Eye (tissue), 1 donor: ENCODE results near the gene AJM1.
"Not testable (repeated sequence)": the region's sequence is repeated elsewhere in the genome, so short reads cannot be mapped to it uniquely, and the experiment has no call there.

Source experiments
- DNase-seq: peaks from one replicate; pipeline ENCODE4 v3.0.0-alpha.2; 2015

AJM1 gene

DNA sequence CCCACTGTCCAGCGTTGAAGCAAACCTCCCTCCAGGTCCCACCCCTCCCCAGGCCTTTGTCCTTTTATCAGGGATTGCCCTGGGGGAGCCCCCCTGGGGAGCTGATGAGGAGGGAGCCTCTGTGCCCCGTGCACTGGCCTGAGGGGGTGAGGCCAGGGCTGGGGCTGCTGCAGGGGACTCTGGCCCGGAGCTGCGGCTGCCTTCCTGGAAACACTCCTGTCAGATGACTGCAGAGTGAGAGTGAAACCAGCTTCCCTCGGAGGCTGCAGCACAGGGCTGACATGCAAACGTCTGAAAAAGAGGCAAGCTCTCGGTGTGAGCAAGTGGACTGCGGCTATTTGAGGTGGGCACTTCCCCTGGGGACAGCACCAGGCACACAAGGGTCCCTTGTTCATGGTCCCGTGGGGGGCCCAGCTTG is 39.4 kb downstream of the AJM1 start:
- no peak for DNase-seq

GRCh38 chr9:136882109-136882946 is 40.0 kb downstream of the AJM1 start:
- DNase-seq = no peak

DNA sequence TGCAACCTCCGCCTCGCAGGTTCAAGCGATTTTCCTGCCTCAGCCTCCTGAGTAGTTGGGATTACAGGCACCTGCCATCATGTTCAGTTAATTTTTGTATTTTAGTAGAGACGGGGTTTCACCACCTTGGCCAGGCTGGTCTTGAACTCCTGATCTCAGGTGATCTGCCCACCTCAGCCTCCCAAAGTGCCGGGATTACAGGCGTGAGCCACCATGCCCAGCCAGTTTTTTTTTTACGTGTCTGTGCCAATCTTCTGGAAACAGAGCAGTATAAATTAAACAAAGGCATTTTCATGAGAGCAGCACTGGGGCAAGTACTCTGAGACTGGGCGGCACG is 40.6 kb downstream of the AJM1 start:
- DNase-seq = not testable (repeated sequence)

- not testable (repeated sequence) for DNase-seq
Measured at GRCh38 chr9:136883670-136884069, 41.4 kb downstream of the AJM1 start.

GRCh38 chr9:136885950-136886578 is 43.8 kb downstream of the AJM1 start, which contains the start of gene TRAF2:
Gene TRAF2 (plus strand): TSS chr9:136886516. CDS start chr9:136898741, 12,225 bp downstream.
- peak; percentile 99 for DNase-seq

DNA sequence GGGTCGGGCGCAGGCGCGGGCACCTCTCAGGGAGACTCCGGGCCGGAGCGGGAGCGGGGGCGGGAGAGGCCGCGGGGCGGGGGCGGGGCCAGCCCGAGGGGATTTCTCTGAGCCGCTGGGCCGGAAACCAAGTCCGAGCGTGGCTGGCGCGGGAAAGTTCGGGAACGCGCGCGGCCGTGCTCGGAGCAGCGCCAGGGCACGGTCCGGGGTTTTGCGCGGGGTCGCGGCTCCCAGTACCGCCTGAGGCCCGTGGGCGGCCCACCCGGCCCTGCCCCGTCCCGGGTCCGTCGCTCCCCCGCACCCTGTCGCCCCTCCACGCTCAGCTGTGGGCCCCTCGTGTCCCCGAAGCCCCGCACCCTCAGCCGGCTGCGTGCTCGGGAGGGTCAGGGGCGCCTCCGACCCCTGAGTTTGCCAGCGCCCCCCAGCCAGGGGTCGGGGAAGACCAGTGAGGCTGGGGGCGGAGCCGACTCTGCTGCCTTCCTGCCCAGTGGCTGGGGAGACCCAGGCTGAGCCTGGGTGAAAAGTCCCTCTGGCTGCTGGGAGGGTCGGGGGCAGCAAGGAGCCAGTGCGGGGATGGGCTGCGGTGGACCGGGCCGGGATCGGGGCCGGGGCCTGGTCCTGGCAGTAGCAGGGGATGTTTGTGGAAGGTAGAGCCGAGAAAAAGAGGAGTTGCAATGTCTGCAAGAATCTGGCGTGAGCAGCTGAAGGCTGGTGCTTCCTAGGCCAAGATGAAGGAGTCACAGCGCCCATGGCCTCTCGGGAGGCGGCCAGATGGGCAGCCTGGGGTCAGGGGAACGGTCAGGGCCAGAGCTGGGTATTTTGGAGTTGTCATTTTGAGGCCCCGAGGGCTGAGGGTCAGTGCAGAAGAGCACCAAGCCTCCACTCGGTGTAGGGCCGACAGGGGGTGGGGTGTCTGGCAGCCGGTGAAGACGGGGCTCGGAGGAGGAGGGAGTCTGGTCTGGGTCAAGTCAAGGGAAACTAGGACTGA is 44.6 kb downstream of the AJM1 start:
- peak; percentile 63 for DNase-seq

DNA sequence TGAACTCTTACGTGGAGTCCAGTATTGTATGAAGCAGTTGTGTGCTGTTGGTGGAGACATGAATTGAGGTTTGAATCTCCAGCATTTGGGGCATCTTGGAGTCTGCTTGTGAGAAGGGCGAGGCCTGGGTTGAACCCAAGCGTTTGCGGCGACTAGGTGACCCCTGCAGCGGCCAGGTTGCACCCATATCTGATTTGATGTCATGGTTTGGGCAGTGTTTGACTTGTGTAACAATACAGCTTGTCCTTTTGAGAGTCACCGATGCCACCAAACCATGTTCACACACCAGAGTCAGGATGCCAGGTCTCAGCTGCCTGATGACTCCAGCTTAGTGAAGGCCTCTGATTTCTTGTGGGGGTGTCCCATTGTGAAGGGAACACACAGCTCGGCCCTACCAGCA is 46.2 kb downstream of the AJM1 start:
- no peak for DNase-seq

GRCh38 chr9:136889858-136890257 is 47.6 kb downstream of the AJM1 start:
- no peak for DNase-seq

GRCh38 chr9:136890661-136891060 is 48.4 kb downstream of the AJM1 start:
- no peak for DNase-seq
